Activated T-cell treated with anti-CD3 and anti-CD28 coated beads for 24 hours (primary cell): ENCODE data around the gene CELF4.

ENCODE experiments used
- DNase-seq: peaks from one replicate; pipeline ENCODE4 v3.0.0-alpha.2; 2020; ENCODE audit warnings: low read depth

The CELF4 gene

GRCh38 chr18:37572736-37573135, 7.1 kb upstream of the CELF4 start:
- no peak for DNase-seq

- DNase-seq: no peak
Observed at GRCh38 chr18:37571266-37571665, 5.7 kb upstream of the CELF4 start.

GRCh38 chr18:37570336-37570930, 4.8 kb upstream of the CELF4 start:
- DNase-seq: no peak

- no peak for DNase-seq
Observed at GRCh38 chr18:37568671-37569070, 3.1 kb upstream of the CELF4 start.

GRCh38 chr18:37567994-37568359, 2.4 kb upstream of the CELF4 start:
- DNase-seq: no peak

GRCh38 chr18:37567061-37567993, 1.7 kb upstream of the CELF4 start:
- DNase-seq: no peak

- no peak for DNase-seq
Observed at GRCh38 chr18:37566479-37567060, 972 bp upstream of the CELF4 start.

GRCh38 chr18:37565977-37566478, 430 bp upstream of the CELF4 start:
- no peak for DNase-seq

- no peak for DNase-seq
Observed at GRCh38 chr18:37564711-37565100, 892 bp downstream of the CELF4 start.

- no peak for DNase-seq
Observed at GRCh38 chr18:37563931-37564392, 1.6 kb downstream of the CELF4 start.

GRCh38 chr18:37561986-37562385, 3.6 kb downstream of the CELF4 start:
- no peak for DNase-seq

- DNase-seq: no peak
Observed at GRCh38 chr18:37560003-37560402, 5.6 kb downstream of the CELF4 start.

GRCh38 chr18:37559194-37559593, 6.4 kb downstream of the CELF4 start:
- DNase-seq: no peak

- DNase-seq: no peak
Observed at GRCh38 chr18:37554399-37554787, 11.2 kb downstream of the CELF4 start.

- no peak for DNase-seq
Observed at GRCh38 chr18:37553633-37554398, 11.8 kb downstream of the CELF4 start.

GRCh38 chr18:37552286-37552685, 13.3 kb downstream of the CELF4 start:
- no peak for DNase-seq

- DNase-seq: no peak
Observed at GRCh38 chr18:37551846-37552245, 13.8 kb downstream of the CELF4 start.

GRCh38 chr18:37551249-37551648, 14.3 kb downstream of the CELF4 start:
- DNase-seq: no peak

- DNase-seq: no peak
Observed at GRCh38 chr18:37550118-37550875, 15.3 kb downstream of the CELF4 start.

GRCh38 chr18:37548679-37549289, 16.8 kb downstream of the CELF4 start:
- DNase-seq: no peak
